Measurements from ENCODE around the gene NEGR1. TPM values are rescaled to one million over a fixed set of nuclear protein-coding genes. Genes with fewer than 3 reads are reported as not detected.

Gene NEGR1
- total RNA-seq, 1 donor from 2014 or later = 8.6 TPM

DNA sequence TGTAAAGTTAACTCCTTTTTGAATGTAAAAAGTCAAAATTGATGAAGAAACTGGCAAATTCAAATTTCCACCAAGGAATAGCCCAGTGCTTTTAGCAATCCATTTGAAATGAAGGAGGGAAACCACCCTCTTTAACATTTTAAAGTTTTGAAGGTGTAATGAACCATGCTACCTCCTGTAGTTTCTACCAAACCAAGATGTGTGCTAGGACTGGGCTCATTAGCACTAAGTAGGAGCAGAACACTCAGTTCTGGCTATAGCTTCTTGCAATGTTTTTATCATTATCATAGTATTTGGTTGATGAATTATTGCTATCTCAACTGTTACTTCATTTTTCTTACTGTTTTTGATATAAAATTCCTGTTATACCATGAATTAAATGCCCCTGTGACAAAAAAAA lies 882.3 kb downstream of the NEGR1 start:
- no peaks in the 10 kb centered on the region for H4K20me1 ChIP-seq (ENCODE audit: insufficient read depth, low read length)
- H3K9me3 ChIP-seq (ENCODE audit: insufficient read depth, low read depth, low read length) = no peaks in the 10 kb centered on the region
- TF ChIP-seq, protein P1, sequence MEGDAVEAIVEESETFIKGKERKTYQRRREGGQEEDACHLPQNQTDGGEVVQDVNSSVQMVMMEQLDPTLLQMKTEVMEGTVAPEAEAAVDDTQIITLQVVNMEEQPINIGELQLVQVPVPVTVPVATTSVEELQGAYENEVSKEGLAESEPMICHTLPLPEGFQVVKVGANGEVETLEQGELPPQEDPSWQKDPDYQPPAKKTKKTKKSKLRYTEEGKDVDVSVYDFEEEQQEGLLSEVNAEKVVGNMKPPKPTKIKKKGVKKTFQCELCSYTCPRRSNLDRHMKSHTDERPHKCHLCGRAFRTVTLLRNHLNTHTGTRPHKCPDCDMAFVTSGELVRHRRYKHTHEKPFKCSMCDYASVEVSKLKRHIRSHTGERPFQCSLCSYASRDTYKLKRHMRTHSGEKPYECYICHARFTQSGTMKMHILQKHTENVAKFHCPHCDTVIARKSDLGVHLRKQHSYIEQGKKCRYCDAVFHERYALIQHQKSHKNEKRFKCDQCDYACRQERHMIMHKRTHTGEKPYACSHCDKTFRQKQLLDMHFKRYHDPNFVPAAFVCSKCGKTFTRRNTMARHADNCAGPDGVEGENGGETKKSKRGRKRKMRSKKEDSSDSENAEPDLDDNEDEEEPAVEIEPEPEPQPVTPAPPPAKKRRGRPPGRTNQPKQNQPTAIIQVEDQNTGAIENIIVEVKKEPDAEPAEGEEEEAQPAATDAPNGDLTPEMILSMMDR (IDR thresholded peaks at IDR 0.05; ENCODE audit: insufficient read depth, low read depth, low read length) = no peak
- H2AFZ ChIP-seq (ENCODE audit: low read depth, low read length) = no peak overlapping the region
- no peak overlapping the region for H3K4me3 Mint-ChIP-seq (ENCODE audit: unreplicated experiment)
- H3K4me3 ChIP-seq (ENCODE audit: insufficient read depth, low read depth, low read length) = no peak overlapping the region
- H3K4me2 ChIP-seq (ENCODE audit: low read length) = no peak overlapping the region
- H3K27me3 ChIP-seq (ENCODE audit: insufficient read depth, low read length) = no peaks in the 10 kb centered on the region
- DNase-seq (ENCODE audit: low read depth) = no peak
- H3K36me3 Mint-ChIP-seq (ENCODE audit: low read depth, unreplicated experiment) = no peaks in the 10 kb centered on the region
- no peak for FAIRE-seq
- no peak overlapping the region for H3K9ac ChIP-seq (ENCODE audit: low read length)
- H3K27me3 Mint-ChIP-seq (ENCODE audit: low read depth, unreplicated experiment) = no peaks in the 10 kb centered on the region
- H3K27ac Mint-ChIP-seq (ENCODE audit: unreplicated experiment) = no peak overlapping the region
- H3K36me3 ChIP-seq (ENCODE audit: insufficient read depth, low read length) = no peaks in the 10 kb centered on the region
- no peaks in the 10 kb centered on the region for H3K79me2 ChIP-seq (ENCODE audit: insufficient read depth, low read length)
- no peak overlapping the region for H3K27ac ChIP-seq (ENCODE audit: low read depth, low read length)
- H3K4me1 ChIP-seq (ENCODE audit: insufficient read depth, low read length) = no peaks in the 10 kb centered on the region
- H3K4me1 Mint-ChIP-seq (ENCODE audit: low read depth, unreplicated experiment) = no peaks in the 10 kb centered on the region
- peaks cover 5% of the 10 kb centered on the region for H3K9me3 Mint-ChIP-seq (ENCODE audit: unreplicated experiment)

DNA sequence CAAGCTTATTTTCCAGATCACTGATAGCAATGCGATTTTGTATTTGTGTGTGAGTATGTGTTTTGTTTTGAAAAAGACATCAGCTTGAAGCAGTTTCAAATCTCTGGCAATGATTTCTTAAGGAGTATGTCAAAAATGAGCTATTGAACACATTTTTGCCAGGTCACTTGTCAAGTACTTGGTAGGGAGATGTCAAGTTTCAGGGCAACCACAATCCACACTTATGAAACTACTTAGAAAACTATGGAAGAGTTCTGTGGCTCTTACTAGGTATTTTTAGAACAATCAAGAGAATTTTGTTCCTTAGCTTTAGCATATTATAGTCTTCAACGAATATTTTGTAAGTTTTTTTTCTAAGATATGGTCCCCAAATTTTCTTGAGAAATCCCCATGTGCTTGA lies 882.7 kb downstream of the NEGR1 start:
- no peaks in the 10 kb centered on the region for H3K79me2 ChIP-seq (ENCODE audit: insufficient read depth, low read length)
- H3K4me1 ChIP-seq (ENCODE audit: insufficient read depth, low read length) = no peaks in the 10 kb centered on the region
- no peaks in the 10 kb centered on the region for H4K20me1 ChIP-seq (ENCODE audit: insufficient read depth, low read length)
- H3K36me3 ChIP-seq (ENCODE audit: insufficient read depth, low read length) = no peaks in the 10 kb centered on the region
- Mint-ChIP-seq H3K27ac (ENCODE audit: unreplicated experiment) (no peak overlapping the region), H3K4me3 (ENCODE audit: unreplicated experiment) (no peak overlapping the region), H3K36me3 (ENCODE audit: low read depth, unreplicated experiment) (no peaks in the 10 kb centered on the region), H3K9me3 (ENCODE audit: unreplicated experiment) (peaks cover 5% of the 10 kb centered on the region), H3K4me1 (ENCODE audit: low read depth, unreplicated experiment) (no peaks in the 10 kb centered on the region), H3K27me3 (ENCODE audit: low read depth, unreplicated experiment) (no peaks in the 10 kb centered on the region)
- H3K9ac ChIP-seq (ENCODE audit: low read length) = no peak overlapping the region
- no peak overlapping the region for H3K4me2 ChIP-seq (ENCODE audit: low read length)
- DNase-seq (ENCODE audit: low read depth) = peak; percentile 0
- H3K27me3 ChIP-seq (ENCODE audit: insufficient read depth, low read length) = no peaks in the 10 kb centered on the region
- H3K9me3 ChIP-seq (ENCODE audit: insufficient read depth, low read depth, low read length) = no peaks in the 10 kb centered on the region
- H3K4me3 ChIP-seq (ENCODE audit: insufficient read depth, low read depth, low read length) = no peak overlapping the region
- H3K27ac ChIP-seq (ENCODE audit: low read depth, low read length) = no peak overlapping the region
- TF ChIP-seq, protein P1 (IDR thresholded peaks at IDR 0.05; ENCODE audit: insufficient read depth, low read depth, low read length) = no peak
- no peak for TF ChIP-seq EZH2 (IDR thresholded peaks at IDR 0.05; ENCODE audit: insufficient read depth, low read length)
- no peak overlapping the region for H2AFZ ChIP-seq (ENCODE audit: low read depth, low read length)
- no peak for FAIRE-seq

DNA sequence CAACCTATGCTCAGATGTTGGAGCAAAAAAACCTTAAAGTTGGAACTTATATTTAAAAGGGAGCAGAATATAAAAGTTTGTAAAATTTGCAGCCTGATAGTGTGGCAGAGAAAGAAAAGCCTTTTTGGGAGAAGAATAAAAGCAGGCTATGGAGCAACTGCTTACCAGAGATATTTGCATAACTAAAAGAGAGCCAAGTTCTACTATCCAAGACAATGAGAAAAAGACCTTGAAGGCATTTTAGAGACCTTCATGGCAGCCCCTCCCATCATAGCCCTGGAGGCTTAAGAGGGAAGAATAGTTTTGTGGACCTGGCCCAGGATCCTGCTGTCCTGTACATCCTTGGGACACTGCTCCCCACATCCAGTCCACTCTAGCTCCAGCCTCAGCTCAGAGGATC lies 889.0 kb downstream of the NEGR1 start:
- Mint-ChIP-seq H3K4me1 (ENCODE audit: low read depth, unreplicated experiment) (no peaks in the 10 kb centered on the region), H3K4me3 (ENCODE audit: unreplicated experiment) (no peak overlapping the region), H3K36me3 (ENCODE audit: low read depth, unreplicated experiment) (no peaks in the 10 kb centered on the region), H3K27ac (ENCODE audit: unreplicated experiment) (no peak overlapping the region), H3K27me3 (ENCODE audit: low read depth, unreplicated experiment) (no peaks in the 10 kb centered on the region), H3K9me3 (ENCODE audit: unreplicated experiment) (peaks cover 8% of the 10 kb centered on the region)
- no peaks in the 10 kb centered on the region for H3K4me1 ChIP-seq (ENCODE audit: insufficient read depth, low read length)
- no peak overlapping the region for H3K27ac ChIP-seq (ENCODE audit: low read depth, low read length)
- no peak overlapping the region for H3K4me2 ChIP-seq (ENCODE audit: low read length)
- no peaks in the 10 kb centered on the region for H3K36me3 ChIP-seq (ENCODE audit: insufficient read depth, low read length)
- DNase-seq (ENCODE audit: low read depth) (no peak), FAIRE-seq (no peak)
- no peaks in the 10 kb centered on the region for H3K27me3 ChIP-seq (ENCODE audit: insufficient read depth, low read length)
- no peak for TF ChIP-seq EZH2 (IDR thresholded peaks at IDR 0.05; ENCODE audit: insufficient read depth, low read length)
- TF ChIP-seq, protein P1 (IDR thresholded peaks at IDR 0.05; ENCODE audit: insufficient read depth, low read depth, low read length) = no peak
- H2AFZ ChIP-seq (ENCODE audit: low read depth, low read length) = no peak overlapping the region
- no peaks in the 10 kb centered on the region for H3K79me2 ChIP-seq (ENCODE audit: insufficient read depth, low read length)
- no peaks in the 10 kb centered on the region for H3K9me3 ChIP-seq (ENCODE audit: insufficient read depth, low read depth, low read length)
- H3K9ac ChIP-seq (ENCODE audit: low read length) = no peak overlapping the region
- no peak overlapping the region for H3K4me3 ChIP-seq (ENCODE audit: insufficient read depth, low read depth, low read length)
- no peaks in the 10 kb centered on the region for H4K20me1 ChIP-seq (ENCODE audit: insufficient read depth, low read length)
